ENCODE results near the gene PCCA.

The PCCA gene

DNA sequence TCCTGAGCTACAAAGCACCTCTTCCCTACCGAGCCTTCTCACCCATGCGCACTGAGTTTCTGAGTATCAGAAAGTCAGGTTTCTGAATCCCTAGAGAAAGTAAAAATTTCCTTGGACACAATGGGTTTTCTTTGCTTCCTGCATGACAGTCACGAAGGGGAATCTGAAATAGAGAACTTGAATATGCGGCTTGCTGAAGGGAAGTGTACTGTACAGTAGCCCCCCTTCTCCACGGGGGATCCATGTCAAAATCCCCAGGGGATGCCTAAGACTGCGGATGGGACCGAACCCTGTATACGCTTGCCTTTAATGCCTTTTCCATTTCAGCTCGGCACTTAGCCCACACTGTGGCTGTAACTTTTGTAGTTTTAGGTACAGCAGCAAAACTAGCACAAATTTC lies 391.8 kb downstream of the PCCA start:
- no peak for DNase-seq

DNA sequence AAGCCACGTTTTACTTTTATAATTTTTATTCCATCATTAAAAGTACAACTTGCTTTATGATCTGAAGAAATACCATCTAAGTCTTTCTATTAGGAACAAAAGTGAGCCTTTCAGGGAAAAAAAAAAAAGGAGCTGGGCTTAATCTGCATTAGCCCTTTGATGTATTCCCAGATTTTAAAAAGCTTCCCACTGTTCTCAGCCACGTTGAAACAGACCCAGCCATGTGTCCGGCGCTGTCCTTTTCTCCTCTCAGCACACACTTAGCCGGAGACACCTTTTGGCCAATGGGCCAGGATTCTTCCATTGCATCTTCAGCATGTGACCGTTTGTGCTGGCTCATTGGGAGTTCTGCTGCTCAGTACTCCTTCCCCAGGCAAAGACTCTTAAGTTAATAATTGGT lies 394.2 kb downstream of the PCCA start:
- DNase-seq: no peak

DNA sequence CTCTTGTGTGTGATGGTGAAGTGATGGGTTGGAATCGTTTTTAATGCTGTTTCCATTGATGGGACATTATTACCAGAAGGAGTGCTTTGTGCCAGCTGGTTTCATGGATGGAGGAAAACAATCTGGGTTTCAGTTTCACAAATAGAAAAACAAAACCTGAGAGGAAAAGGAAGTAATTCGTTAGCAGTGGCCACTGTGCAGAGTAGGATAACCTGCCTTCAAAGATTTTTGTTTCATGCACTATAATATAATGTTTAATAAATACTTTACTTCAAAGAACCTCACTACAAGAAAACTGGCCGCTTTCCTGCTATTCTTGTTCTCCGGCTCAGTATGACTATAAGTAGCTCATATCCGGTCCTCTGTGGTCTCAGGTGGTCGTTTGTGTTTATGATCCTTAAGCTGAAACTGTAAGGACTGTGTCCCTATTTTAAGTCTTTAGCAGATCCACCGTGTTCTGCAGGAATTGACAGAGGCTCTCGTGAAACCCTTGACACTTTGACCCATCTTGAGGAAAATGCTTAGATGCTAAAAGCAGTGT lies 395.0 kb downstream of the PCCA start:
- DNase-seq: no peak

DNA sequence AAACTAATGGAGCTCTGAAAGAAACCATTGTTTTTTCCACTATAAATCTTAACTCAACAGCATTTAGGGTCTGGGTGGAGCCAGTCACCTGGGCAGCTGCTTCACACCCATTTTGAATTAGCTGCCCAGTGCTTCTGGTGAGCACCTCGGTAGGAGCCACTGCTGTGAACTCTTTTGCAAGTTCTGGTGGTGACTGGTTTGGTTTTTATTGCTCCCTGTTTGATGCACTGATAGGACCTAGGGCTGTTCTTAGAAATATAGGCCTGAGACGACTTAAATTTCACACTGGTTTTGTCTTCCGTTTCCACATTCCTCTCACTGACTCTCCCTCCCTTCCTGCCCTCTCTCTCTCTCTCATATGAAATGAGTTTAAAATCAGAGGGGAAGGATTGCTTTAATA lies 395.8 kb downstream of the PCCA start:
- DNase-seq: no peak

DNA sequence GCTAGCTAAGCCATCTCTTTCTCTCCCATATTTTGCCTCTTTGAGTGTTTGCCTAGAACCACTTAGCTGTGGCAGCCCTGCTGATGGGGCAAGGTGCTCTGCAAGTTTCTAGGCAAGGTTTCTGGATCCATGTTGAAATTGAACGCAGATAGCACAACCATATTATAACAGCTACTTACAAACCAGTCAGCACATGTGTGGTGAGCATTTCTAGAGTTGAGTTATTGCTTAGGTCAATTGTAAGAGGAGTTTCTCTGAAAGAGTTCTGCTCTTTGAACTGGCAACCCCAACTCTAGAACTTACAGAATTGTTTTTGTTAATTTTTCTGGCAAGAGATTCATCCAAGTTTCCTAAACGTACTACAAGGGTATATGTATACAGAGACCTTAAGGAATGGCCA lies 396.4 kb downstream of the PCCA start:
- DNase-seq: no peak

DNA sequence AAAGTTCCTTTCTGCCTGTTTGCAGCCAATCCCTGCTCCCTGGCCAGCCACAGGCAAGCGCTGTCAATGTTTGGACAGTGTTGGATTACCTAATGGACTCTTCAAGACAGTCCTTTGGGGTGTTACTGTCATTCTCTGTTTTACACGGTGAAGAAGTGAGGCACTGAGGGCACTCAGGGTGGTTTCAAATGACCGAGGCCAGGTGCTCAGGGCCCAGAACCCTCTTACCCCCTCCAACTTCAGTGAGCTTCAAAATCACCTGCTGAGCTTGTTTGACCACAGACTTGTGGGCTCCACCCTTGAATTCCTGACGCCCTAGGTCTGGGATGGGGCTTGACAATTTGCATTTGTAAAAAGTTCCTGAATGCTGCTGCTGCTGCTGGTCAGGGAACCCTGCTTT lies 401.8 kb downstream of the PCCA start:
- peak; percentile 79 for DNase-seq

DNA sequence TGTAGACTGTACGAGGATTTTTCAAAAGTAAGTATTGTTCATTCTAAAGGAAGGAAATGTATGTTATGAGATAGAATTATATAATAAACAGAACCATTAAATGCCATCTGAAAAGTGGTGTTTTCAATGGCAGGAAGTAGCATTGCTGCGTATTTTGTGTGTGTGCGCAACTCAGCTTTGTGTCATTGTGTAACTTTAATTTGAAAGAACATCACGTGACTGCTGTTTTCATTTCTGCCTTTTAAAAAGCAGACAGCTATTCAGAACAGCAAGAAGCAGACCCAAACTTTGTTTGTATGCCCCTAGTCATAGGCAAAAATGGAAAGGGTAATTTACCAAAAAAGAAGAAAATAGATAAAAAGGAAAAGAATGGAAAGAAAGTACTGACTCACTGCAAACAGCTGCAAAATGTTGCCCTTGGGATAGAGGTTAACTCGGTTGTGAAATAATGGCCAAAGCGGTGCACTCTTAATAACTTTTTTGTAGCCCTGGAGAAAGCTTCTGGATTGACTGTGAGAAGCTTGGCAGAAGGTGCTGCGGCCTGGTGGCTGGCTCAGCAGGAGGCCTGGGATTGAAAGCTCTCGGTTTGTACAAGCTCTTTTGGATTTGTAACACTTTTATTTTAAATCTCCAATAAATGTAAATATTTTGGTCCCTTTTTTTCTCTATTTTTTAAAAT lies 402.4 kb downstream of the PCCA start:
- peak; percentile 3 for DNase-seq

DNA sequence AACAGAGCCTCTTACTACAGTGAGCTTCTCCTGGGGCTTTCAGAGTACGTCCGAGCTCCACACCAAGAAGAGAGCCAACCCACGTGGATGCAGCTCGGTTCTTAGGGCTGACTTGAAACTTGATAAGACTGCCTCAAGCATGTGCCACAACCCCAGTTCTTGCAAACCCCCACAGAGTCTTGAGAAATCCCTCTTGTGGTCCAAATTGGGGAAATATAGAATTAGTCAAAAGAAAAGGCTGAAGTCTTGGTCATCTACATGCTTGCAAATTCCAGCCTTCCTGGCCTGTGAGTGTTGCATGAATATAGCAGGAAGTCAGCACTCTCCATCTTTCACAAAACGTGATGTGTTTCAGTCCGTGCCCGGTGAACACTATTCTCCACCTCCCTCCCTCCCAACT lies 404.5 kb downstream of the PCCA start:
- no peak for DNase-seq

DNA sequence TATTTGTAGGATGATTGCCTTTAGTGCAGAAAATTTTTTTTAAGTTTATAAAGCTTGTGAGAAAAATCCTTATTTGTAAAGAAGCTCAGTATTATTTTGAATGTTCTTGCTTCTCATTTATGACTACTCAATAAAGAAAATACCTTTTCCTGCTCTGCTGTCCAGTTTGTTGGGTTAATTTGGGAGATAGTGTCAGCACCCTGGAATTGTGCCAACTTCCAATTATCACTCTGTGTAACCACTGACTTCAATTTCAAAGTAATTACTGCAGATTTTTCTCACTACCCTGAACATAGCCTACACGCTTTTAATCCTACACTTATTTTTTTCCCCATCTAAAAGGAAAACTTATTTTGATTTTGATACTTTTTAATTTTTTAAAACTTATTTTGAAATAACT lies 406.6 kb downstream of the PCCA start:
- DNase-seq: no peak

DNA sequence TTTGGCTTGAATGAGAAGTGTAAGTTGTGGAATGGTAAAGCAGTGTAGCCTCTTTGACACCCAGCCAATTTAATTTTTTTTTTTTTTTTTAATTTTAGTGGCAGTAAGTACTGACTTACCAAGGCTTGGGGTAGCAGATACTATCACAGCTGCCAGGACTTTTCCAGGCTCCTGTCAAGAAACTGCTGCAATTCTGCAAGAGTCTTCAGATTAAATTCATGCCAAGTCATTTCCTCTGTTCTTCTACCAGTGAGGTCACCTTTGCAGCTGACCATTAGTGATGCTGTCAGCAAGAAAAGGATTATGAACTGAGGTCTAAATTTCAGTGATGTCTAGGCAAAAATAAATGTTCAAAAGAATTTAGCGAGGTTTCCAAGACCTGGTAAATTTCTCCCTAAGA lies 408.5 kb downstream of the PCCA start:
- DNase-seq: no peak

DNA sequence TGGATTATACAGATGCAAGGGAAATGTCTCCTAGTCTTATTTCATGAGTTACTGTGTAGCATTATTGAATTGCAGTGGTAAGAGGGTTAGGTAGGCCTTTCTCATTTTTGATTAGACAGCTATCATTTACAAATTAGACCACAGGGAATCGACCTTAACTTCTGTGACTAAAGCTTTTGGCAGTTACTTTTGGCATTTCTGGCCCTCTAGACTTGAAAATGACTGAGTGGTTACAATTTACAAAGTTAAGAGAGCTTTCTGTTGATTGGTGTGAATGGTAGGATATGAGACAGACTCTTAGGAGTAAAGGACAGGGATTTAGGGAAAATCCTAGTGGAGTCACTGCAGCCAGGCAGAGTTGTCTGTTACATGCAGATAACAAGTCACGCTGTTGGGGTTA lies 413.6 kb downstream of the PCCA start:
- DNase-seq: no peak

DNA sequence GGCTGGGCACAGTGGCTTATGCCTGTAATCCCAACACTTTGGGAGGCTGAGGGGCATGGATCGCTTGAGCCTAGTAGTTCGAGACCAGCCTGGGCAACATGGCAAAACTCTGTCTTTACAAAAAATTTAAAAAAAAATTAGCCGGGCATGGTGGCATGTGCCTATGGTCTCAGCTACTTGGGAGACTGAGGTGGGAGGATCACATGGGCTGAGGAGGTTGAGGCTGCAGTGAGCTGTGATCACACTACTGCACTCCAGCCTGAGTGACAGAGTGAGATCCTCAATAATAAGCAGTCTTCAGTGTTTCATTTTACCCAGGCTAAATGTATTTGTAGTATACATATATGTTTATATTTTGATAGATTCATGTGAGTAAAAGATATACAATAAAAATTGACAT lies 414.7 kb downstream of the PCCA start:
- no peak for DNase-seq

DNA sequence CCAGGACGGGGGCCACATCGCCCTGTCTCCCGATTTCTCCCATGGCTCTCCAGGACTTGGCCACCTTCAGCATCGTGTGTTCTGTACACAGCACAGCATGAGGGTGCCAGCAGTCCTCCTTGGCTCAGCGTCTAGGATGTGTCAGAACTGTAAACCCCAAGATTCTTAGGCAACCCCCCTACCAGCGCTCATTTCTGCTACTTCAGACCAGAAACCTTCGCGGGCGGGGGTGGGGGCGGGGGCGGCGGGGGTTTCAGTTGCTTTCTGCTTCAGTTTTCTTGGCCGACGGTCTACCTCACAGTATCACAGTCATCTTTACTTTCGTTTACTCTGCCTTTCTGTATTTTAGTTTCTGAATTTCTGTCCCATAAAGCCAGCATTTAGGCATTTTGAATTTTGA lies 417.3 kb downstream of the PCCA start:
- no peak for DNase-seq

DNA sequence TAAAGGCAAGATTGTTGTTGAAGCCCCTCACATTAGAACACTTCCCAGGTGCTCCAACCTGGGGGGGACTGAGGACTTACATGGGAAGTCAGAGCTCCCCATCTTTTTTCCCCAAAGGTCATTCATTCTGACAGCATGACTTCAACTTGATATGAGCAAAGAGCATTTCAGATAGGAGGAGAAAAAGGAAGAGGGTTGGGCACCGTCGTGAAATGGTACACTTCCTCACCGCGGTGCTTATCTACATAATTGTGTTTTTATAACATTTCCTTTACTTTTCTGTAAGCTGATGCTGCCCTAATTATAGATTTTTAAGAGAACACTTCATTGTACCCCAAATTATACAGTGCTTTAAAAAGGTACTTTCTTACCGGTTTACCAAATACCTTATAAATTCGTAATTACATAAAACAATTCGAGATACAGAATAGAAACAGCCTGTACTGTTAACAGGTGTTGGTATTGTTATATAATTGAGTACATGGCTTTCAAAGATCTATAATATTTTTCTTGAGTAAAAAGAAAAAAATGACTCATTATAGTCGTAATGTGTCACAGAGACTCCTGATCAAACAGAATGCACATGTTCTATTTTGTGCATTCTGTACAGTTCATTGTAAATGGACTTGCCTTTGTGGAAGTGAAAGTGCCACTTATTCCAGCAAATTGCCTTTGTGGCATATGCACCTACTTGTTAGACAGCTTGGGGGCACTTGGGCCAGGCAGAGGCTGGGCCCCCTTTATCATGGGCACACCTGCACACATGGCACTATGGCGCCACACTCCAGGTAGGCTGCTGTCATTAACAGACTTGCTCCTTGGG lies 417.9 kb downstream of the PCCA start:
- no peak for DNase-seq

DNA sequence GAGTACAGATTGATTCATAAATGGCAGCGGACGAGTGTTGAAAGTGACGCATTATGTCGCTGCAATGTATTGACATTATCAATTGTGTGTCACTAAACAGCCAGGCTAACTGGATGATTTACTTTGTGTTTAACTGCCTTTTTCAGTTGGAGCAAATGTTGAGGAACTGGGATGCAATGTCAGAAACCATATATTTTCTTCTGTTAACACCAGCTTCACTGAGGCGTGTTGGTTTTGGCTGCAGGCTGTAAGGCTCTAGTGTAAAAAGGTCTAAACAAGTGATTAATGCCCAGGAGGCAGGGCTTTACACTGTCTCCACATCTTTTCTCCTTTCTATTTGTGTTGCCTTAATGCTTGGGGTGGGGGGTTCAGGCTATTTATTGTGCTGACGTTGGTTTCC lies 419.6 kb downstream of the PCCA start:
- DNase-seq: no peak

DNA sequence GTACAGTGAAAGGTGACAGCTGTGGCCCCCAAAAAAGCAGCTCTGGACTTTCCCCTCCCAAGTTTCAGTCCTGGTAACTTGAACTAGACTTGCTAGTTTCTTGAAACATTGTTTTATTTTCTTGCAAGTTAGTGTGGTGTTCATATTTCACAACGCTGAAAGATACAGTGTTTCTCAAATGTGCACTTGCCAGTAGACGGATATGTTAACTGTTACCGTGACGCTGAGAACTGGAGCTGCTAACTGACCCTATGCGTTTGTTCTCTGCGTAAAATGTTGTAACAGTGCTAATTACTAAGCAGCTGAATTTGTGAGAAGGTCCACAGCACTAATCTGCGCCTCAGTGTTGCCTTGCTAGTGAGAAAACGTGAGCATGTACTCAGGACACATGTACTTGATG lies 420.1 kb downstream of the PCCA start:
- DNase-seq: no peak

DNA sequence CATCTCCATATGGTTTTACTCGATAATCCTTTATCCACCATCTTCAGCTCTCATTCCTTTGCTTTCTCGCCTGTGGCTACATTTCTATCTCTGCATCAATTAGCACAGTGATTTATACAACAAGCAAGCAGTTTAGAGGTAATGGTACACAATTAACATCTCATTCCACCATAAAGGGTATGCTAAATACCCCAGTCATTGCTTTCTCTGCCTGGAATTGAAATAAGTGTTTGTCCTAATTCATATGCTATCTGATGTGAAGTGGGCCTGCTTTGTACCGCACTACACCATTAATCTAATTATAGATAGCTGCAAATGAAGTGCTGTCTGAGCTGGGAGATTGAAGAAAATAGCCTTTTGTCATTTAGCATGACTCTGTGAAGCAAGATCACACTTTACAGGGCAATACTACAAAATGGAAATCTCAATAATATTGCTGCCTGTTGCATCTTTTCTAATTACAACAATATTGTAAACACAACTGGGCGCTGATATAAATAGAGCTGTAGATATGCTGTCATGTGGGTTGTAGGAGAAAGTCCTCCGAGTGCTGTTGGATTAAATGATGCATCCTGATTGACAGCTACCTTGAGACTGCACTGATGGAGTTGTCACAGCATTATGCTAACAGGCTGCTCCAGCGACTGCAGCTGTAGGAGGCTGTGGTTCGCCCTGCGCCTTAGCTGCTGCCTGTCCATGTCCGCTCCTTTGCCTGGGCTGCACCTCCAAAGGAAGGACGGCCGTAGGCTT lies 421.5 kb downstream of the PCCA start:
- no peak for DNase-seq

DNA sequence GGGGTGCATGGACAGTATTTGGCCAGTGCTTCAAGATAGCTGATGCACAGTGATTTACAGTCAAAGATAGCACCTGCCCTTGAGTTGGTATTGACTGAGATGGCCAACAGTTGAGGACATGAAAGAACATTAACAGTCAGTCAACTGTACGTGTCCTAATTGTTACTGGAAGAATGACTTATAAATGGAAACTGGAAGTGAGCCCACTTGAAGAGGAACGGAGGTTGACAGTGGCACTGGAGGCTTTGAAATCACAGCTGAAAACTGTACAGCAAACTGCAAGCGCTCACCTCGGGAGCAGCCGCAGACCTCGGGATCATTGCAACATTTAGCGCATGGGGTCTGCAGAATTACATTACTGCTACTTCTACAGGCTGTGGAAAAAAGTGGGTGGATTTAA lies 422.6 kb downstream of the PCCA start:
- DNase-seq: no peak

DNA sequence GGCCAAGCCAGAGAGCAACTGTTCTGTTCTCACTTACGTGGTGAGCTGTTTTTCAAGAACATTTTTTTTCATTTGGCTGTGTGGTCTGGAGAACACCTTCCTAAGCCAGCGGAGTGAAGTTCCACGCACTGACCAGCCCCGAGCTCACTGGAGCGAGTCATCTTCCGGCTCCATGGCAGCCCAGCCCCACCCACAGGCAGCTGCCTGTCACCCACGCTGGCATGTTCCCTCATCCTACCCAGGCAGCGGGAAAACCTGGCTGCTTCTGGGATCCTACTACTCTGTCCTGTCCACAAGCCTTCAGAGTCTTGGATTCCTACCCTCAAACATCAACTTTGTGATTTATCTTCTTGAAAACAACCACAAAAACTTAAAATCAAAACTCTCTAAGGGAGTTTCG lies 423.5 kb downstream of the PCCA start:
- no peak for DNase-seq

DNA sequence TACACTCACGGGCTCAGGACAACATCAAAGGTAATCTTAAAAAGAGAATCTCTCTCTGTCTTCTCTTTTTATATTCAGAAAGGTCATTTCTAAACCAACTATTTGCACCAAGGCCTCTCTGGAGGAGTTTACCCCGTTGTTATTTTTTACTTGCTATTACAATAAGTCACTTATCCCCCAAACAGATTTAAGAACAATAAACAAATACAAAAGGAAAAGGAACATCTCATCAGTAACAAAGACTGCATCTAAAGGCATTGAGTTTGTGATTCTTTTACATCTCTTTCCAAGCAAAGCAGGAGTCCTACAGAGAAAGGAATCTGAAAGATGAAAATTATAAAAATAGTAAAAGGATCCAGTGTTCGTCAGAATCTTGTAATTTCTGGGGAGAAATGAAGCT lies 424.3 kb downstream of the PCCA start:
- DNase-seq: no peak

DNA sequence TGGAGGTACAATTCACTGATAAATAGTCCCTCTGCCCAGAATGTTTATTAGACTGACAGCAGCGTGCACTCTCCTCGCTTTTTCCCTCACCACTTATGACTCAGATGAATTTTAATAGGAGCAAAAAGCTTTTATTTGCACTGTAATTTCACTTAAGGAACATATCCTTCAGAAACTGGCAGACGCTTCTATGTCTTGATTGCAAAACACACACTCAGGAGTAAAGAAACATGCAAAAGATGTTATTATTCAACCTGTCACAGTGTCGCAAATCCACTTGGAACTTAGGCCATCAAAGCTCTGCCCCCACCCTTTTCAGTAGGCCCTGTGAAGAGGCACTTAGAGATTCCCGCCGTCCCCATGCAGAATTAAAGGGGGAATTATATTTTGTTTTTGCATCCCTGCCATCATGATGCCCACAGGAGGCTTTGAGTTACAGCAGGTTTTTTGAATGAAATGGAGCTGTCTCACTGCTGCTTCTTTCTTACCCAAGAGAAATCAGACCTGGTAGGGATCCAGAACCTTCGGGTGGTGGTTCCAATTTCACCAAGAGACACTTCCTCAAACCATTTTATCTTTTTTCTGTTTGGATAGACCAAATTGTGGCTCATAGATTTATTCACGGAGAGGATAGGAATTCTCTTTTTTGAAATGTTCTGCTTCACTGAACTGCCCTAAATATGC lies 425.2 kb downstream of the PCCA start:
- DNase-seq: no peak

DNA sequence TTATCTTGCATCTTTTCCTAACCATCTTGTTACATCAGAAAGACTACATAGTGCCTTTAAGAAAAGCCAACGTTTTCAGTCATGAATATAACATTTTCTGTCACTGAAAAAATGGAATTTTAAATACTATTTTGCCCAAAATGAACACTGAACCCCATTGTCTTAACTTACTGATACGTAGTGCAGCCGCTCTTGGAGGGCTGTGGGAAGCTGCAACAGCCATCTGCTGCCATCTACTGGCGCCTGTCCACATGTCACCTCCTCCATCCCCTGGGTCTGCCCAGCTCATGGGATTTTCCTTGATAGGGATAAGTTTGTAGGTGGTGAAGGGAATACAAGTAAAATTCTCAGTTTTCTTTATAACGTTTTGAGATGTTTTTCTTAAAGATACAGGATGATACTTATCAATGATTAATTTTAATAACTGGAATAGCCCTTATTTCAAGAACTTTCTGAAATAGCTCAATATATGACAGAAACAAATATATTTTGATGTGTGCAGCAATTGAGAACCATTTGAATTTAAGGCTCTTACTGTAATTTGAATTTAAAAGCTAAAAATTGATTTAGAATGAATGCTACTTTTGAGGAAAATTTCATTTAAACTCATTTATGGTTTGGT lies 426.0 kb downstream of the PCCA start:
- peak; percentile 52 for DNase-seq

DNA sequence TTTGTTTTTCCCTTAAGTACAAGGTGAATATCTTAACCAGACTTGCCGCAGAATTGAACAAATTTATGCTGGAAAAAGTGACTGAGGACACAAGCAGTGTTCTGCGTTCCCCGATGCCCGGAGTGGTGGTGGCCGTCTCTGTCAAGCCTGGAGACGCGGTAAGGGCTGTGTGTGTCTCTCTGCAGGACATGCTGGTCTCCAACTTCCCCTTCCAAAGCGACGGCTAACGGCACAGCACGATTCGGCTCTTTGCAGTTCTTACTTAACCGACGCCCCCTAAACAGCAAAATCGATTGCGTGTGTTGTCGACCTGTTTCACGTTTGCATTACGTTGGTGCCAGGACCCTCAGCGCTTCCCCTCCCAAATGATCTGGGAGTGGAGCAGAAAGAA lies 426.5 kb downstream of the PCCA start:
- DNase-seq: no peak
